Calu3 (cell line): Measurements from ENCODE around the gene PIEZO2. TPM values are rescaled to one million over a fixed set of nuclear protein-coding genes. Genes with fewer than 3 reads are reported as not detected.

ENCODE experiments used
- BruUV-seq: library from RNA; stranded (reverse); fragments of 400-500 nt; replicated peaks from 2 replicates; lab custom pipeline; 2021; lab: Mats Ljungman, UMichigan
- CTCF ChIA-PET: fragments of 300-600 bp; sonication (Branson Sonifier 250); formaldehyde crosslinking; loops from one replicate; lab custom pipeline; 2022; ENCODE audit warnings: antibody characterized with exemption; lab: Charles Lee
- DNase-seq: peaks from one replicate; pipeline ENCODE4 v3.0.0; 2022
- H3K27ac Mint-ChIP-seq: one replicate; pipeline ENCODE4 v1.8.0; 2022; ENCODE audit warnings: mixed read lengths; ENCODE audit not compliant: unreplicated experiment
- H3K27me3 Mint-ChIP-seq: one replicate; pipeline ENCODE4 v1.8.0; 2022; ENCODE audit warnings: mixed read lengths; ENCODE audit not compliant: unreplicated experiment
- H3K36me3 Mint-ChIP-seq: one replicate; pipeline ENCODE4 v1.8.0; 2022; ENCODE audit warnings: mild to moderate bottlenecking, moderate library complexity, mixed read lengths; ENCODE audit not compliant: insufficient read depth, unreplicated experiment
- H3K4me1 Mint-ChIP-seq: one replicate; pipeline ENCODE4 v1.8.0; 2022; ENCODE audit warnings: mild to moderate bottlenecking, low read depth, mixed read lengths; ENCODE audit not compliant: unreplicated experiment
- H3K4me3 Mint-ChIP-seq: one replicate; pipeline ENCODE4 v1.8.0; 2022; ENCODE audit warnings: mild to moderate bottlenecking, low read depth, moderate library complexity, mixed read lengths; ENCODE audit not compliant: unreplicated experiment
- H3K9me3 Mint-ChIP-seq: one replicate; pipeline ENCODE4 v1.8.0; 2022; ENCODE audit warnings: low read depth, mixed read lengths; ENCODE audit not compliant: unreplicated experiment
- CTCF ChIP-seq: fragments of 200-600 bp; IDR thresholded peaks from one replicate; pipeline ENCODE4 v1.8.0; 2022; ENCODE audit warnings: antibody characterized with exemption; ENCODE audit not compliant: unreplicated experiment
- intact Hi-C: fragments of 100-400 bp; cut with micrococcal nuclease; formaldehyde crosslinking; loops from one replicate; pipeline ENCODE4 v1.10.0; 2022; ENCODE audit not compliant: unreplicated experiment
- total RNA-seq: library from RNA; stranded (reverse); gene quantifications from 2 replicates; pipeline ENCODE4 v1.2.3, GENCODE V29; 2022

Gene PIEZO2
- total RNA-seq, 1 experiment from 2014 or later: 0.24 TPM

GRCh38 chr18:11105463-11105862 lies 43.9 kb downstream of the PIEZO2 start:
- CTCF ChIA-PET: interaction anchor here (0.7 kb wide), 1 partner anchor 74 kb away, joined by 3 read pairs; no protein-coding TSS in a partner anchor
- no peaks in the 10 kb centered on the region for H3K27me3 Mint-ChIP-seq
- no TSS peak for BruUV-seq
- TF ChIP-seq CTCF: no peak
- intact Hi-C loops: no loop called here
- no peak for DNase-seq
- H3K4me3 Mint-ChIP-seq: no peak overlapping the region
- H3K9me3 Mint-ChIP-seq: peaks cover 2% of the 10 kb centered on the region
- no peaks in the 10 kb centered on the region for H3K36me3 Mint-ChIP-seq
- H3K4me1 Mint-ChIP-seq: no peaks in the 10 kb centered on the region
- H3K27ac Mint-ChIP-seq: no peak overlapping the region

DNA sequence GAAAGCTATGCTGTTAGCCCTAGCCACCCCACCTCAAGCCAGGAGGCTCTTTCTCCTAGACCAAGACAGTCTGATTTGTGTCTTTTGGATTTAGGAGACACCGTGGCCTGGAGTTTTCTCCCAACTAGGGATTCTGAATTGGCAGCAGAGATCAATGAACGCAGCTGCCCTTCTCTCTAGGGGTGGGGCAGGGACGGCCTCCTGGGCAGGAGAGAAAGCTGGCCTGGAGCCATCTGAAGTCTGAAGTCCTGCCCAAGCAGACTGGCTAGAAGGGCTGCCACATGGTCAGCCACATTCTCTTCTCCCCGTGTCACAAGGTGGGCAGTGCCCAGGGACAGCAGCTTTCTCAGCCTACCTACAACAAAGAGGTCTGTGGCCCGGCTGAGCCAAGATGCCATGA lies 45.1 kb downstream of the PIEZO2 start:
- H3K4me1 Mint-ChIP-seq: no peaks in the 10 kb centered on the region
- peaks cover 2% of the 10 kb centered on the region for H3K9me3 Mint-ChIP-seq
- no peak overlapping the region for H3K27ac Mint-ChIP-seq
- intact Hi-C loops: no loop called here
- CTCF ChIA-PET: interaction anchor here (0.5 to 0.7 kb wide), 2 partner anchors 19 to 758 kb away, joined by 3 to 4 read pairs; no protein-coding TSS in a partner anchor
- peak; percentile 32 for DNase-seq
- H3K27me3 Mint-ChIP-seq: no peaks in the 10 kb centered on the region
- no peak overlapping the region for H3K4me3 Mint-ChIP-seq
- TF ChIP-seq CTCF: no peak
- no peaks in the 10 kb centered on the region for H3K36me3 Mint-ChIP-seq
- no TSS peak for BruUV-seq

GRCh38 chr18:11096839-11097750 lies 52.3 kb downstream of the PIEZO2 start:
- TF ChIP-seq CTCF: no peak
- no peaks in the 10 kb centered on the region for H3K9me3 Mint-ChIP-seq
- CTCF ChIA-PET: no interaction called here
- H3K36me3 Mint-ChIP-seq: no peaks in the 10 kb centered on the region
- no TSS peak for BruUV-seq
- no peaks in the 10 kb centered on the region for H3K27me3 Mint-ChIP-seq
- DNase-seq: no peak
- no peaks in the 10 kb centered on the region for H3K4me1 Mint-ChIP-seq
- H3K27ac Mint-ChIP-seq: no peak overlapping the region
- no peak overlapping the region for H3K4me3 Mint-ChIP-seq
- intact Hi-C loops: no loop called here

GRCh38 chr18:11096411-11096810 lies 53.0 kb downstream of the PIEZO2 start:
- CTCF ChIA-PET: no interaction called here

More at GRCh38 chr18:11096411-11096810, 53.0 kb downstream of the PIEZO2 start:
- no peaks in the 10 kb centered on the region for H3K36me3 Mint-ChIP-seq
- BruUV-seq: no TSS peak
- no peak for TF ChIP-seq CTCF
- intact Hi-C loops: no loop called here
- no peak overlapping the region for H3K4me3 Mint-ChIP-seq
- H3K27me3 Mint-ChIP-seq: no peaks in the 10 kb centered on the region
- H3K4me1 Mint-ChIP-seq: no peaks in the 10 kb centered on the region
- H3K9me3 Mint-ChIP-seq: no peaks in the 10 kb centered on the region
- no peak overlapping the region for H3K27ac Mint-ChIP-seq
- DNase-seq: no peak
